ENCODE measurements around the gene MORF4L2. TPM values are rescaled to one million over a fixed set of nuclear protein-coding genes. Genes with fewer than 3 reads are reported as not detected.

The MORF4L2 gene
- total RNA-seq, 6 experiments from 2014 or later = 529 to 650 (median 569) TPM

DNA sequence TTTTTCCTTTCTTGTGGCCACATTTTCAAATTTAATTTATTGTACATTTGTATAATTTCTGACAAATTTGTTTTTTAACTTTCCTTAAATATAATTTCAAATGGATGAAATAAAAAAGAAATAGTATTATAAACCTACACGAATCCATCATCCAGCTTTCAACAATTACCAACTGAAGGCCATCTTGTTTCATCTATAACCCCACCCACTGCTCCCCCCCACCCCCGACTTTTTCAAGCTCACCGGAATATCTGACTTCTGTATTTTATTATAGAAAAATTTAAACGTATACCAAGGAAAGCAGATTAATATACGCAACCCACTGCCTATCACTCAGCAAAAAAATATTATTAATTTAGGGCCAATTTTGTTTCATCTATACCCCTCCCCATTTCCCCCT is 1.1 kb downstream of the MORF4L2 start:
- DNase-seq = no peak
- peaks cover 29% of the 10 kb centered on the region for H3K36me3 Mint-ChIP-seq (ENCODE audit: low read depth)
- H3K27me3 Mint-ChIP-seq (ENCODE audit: insufficient read depth) = no peaks in the 10 kb centered on the region
- H3K4me1 Mint-ChIP-seq (ENCODE audit: low read depth) = peaks cover 32% of the 10 kb centered on the region
- no peak overlapping the region for H3K4me3 Mint-ChIP-seq
- TF ChIP-seq, protein P1, sequence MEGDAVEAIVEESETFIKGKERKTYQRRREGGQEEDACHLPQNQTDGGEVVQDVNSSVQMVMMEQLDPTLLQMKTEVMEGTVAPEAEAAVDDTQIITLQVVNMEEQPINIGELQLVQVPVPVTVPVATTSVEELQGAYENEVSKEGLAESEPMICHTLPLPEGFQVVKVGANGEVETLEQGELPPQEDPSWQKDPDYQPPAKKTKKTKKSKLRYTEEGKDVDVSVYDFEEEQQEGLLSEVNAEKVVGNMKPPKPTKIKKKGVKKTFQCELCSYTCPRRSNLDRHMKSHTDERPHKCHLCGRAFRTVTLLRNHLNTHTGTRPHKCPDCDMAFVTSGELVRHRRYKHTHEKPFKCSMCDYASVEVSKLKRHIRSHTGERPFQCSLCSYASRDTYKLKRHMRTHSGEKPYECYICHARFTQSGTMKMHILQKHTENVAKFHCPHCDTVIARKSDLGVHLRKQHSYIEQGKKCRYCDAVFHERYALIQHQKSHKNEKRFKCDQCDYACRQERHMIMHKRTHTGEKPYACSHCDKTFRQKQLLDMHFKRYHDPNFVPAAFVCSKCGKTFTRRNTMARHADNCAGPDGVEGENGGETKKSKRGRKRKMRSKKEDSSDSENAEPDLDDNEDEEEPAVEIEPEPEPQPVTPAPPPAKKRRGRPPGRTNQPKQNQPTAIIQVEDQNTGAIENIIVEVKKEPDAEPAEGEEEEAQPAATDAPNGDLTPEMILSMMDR (IDR thresholded peaks at IDR 0.05) = no peak
- no peak overlapping the region for H3K27ac Mint-ChIP-seq
- no peaks in the 10 kb centered on the region for H3K9me3 Mint-ChIP-seq

DNA sequence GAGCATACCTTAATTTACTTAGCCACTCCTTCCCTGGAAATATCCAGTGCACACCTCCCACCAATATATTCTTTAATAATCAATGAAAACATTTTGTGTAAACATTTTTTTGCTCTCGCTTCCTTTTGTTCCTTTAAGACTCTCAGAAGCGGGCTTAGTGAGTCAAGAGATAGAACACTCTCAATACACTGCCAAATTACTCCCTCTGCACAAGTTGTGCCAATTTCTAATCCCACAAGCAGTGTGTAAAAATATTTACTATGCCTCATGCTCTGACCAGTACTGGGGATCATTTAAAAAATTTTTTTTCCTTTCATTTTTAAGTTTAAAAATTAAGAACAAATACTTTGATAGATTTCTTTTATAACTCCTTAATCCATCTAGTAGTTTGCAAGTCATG is 5.1 kb downstream of the MORF4L2 start:
- H3K27ac Mint-ChIP-seq = peak overlapping the region; percentile 18; the same call in 1 of the 2 replicates
- H3K36me3 Mint-ChIP-seq (ENCODE audit: low read depth) = peaks cover 48% of the 10 kb centered on the region
- no peaks in the 10 kb centered on the region; the same call in 1 of the 2 replicates for H3K27me3 Mint-ChIP-seq (ENCODE audit: insufficient read depth)
- no peaks in the 10 kb centered on the region for H3K9me3 Mint-ChIP-seq
- DNase-seq = no peak
- no peak overlapping the region; the same call in 1 of the 2 replicates for H3K4me3 Mint-ChIP-seq
- H3K4me1 Mint-ChIP-seq (ENCODE audit: low read depth) = peaks cover 68% of the 10 kb centered on the region
- TF ChIP-seq, protein P1 (IDR thresholded peaks at IDR 0.05) = no peak

DNA sequence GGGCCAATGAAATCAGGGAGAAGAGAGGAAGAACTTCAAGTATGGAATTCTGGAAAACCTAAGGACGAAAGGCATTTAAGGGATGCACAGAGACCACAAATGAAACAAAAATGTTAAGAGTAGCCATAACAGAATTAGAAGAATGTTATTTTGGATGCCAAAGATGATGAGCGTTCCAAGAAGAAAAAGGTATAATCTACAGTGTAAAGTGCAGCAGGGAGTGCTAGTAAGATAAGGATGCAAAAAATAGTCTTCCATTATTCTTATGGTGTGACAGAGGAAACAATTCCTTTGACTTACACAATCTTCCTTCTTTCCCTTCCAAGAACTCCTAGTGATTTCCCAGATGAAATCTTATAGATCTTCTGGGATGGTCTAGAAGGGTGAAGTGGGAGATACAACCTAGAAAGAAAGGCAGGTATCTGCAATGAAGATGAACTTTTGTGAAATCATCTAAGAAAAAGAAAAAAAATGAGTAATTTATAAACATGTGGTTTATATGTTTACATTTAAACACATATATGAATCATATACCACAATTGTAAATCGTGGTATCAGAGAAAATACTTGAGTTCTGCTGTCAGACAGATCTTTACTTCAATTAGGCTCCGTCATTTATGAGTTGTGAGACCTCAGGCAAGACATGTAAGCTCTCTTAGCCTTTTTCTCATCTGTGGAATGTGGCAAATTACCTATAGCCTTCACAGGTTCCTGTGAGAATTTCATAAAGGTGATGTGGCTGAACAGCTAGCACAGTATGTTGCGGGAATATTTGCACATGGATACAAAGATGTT is 8.1 kb downstream of the MORF4L2 start:
- Mint-ChIP-seq H3K27me3 (ENCODE audit: insufficient read depth) (no peaks in the 10 kb centered on the region; the same call in 1 of the 2 replicates), H3K9me3 (no peaks in the 10 kb centered on the region), H3K36me3 (ENCODE audit: low read depth) (peaks cover 34% of the 10 kb centered on the region), H3K4me1 (ENCODE audit: low read depth) (peaks cover 72% of the 10 kb centered on the region), H3K27ac (peak overlapping the region; percentile 78), H3K4me3 (peak overlapping the region; percentile 51)
- DNase-seq = peak; percentile 44
- TF ChIP-seq, protein P1 (IDR thresholded peaks at IDR 0.05) = no peak

DNA sequence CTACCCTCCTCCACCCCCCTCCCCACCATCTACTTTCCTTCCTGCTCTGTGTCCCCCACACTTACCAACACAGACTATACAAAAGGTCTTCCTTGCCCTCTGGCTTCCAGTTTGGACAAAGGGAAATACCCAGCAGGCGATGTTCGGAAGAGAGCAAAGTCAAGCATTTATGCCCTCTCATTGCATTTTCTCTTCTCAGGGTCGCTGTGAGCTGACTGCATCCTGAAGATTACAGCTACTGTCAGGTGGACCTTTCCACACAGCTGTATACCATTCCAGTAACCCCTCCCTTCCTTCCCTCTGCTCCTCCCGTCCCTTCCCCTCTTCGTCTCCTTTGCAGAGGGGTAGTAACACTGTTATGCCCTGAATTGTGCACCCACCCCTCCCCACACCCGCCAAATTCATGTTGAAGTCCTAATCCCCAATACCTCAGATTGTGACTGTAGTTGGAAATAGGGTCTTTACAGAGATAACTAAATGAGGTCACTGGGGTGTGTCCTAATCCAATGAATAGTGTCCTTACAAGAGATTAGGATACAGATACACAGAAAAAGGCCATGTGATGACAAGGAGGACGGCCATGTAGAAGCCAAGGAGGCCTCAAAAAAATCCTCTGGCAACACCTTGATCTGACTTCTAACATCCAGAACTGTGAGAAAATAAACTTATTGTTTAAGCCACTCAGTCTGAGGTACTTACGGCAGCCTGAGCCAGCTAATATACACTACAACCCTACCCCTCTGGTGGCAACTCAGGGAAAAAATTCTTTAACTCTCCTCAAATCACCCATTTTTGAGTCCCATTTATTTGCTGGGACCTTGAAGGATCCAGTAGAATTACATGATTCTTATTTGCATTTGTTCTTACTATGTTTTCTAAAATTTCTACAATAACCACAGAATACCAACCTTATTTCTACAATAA is 11.7 kb downstream of the MORF4L2 start:
- Mint-ChIP-seq H3K9me3 (no peaks in the 10 kb centered on the region), H3K27ac (peak overlapping the region; percentile 60), H3K36me3 (ENCODE audit: low read depth) (peaks cover 28% of the 10 kb centered on the region), H3K27me3 (ENCODE audit: insufficient read depth) (no peaks in the 10 kb centered on the region; the same call in 1 of the 2 replicates), H3K4me1 (ENCODE audit: low read depth) (peaks cover 43% of the 10 kb centered on the region), H3K4me3 (no peak overlapping the region)
- DNase-seq = no peak
- TF ChIP-seq, protein P1 (IDR thresholded peaks at IDR 0.05) = 0 out of 2 replicates have a peak, but pooled peaks have one; percentile 8

DNA sequence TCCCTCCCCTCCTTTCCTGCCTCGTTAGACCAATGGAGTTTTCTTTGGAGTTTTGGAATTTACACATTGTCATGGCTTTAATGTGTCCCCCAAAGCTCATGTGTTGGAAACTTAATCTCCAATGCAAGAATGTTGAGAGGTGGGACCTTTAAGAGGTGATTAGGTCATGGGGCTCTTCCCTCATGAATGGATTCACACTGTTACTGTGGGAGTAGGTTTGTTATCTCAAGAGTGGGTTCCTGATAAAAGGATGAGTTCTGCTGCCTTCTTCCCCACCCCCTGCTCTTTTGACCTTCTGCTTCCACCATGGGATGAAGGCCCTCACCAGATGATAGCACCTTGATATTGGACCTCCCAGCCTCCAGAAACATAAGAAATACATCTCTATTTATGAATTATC is 16.8 kb downstream of the MORF4L2 start:
- Mint-ChIP-seq H3K4me1 (ENCODE audit: low read depth) (peaks cover 11% of the 10 kb centered on the region), H3K9me3 (no peaks in the 10 kb centered on the region), H3K27ac (no peak overlapping the region), H3K27me3 (ENCODE audit: insufficient read depth) (no peaks in the 10 kb centered on the region), H3K4me3 (no peak overlapping the region), H3K36me3 (ENCODE audit: low read depth) (no peaks in the 10 kb centered on the region)
- TF ChIP-seq, protein P1 (IDR thresholded peaks at IDR 0.05) = no peak
- no peak for DNase-seq
